Right ventricle myocardium superior (tissue), 1 donor: ENCODE results near the gene TUBA1A. TPM values are rescaled to one million over a fixed set of nuclear protein-coding genes. Genes with fewer than 3 reads are reported as not detected.
"Not testable (repeated sequence)": the region's sequence is repeated elsewhere in the genome, so short reads cannot be mapped to it uniquely, and the experiment has no call there.

Experiments used
- ATAC-seq: fragments of 200-7000 bp; cut with Tn5 transposase; one replicate; pipeline ENCODE4 v1.9.1; 2020; ENCODE audit warnings: mild to moderate bottlenecking; ENCODE audit not compliant: poor library complexity
- DNase-seq: peaks from one replicate; pipeline ENCODE4 v3.0.0-alpha.2; 2020
- intact Hi-C: fragments of 100-400 bp; cut with DNase I; formaldehyde crosslinking; loops from one replicate; pipeline ENCODE4 v1.11.2; 2022
- total RNA-seq: library from RNA; stranded (reverse); fragmentation: NEBNext Ultra II Directional; extraction: Animal tissue kit (Norgen Biotek cat#: 25700); gene quantifications from one replicate; pipeline ENCODE4 v1.2.1, GENCODE V29; 2021
- donor health status: DM: no; HTN: yes; CAD: no; lungs with severe emphysema.

TUBA1A gene
- total RNA-seq, 1 donor from 2014 or later, result 88.1 TPM

GRCh38 chr12:49208676-49209075 is 19.8 kb upstream of the TUBA1A start:
- ATAC-seq (no peak), DNase-seq (no peak)
- intact Hi-C loops, result no loop called here

- DNase-seq, result no peak
- ATAC-seq, result no peak
- intact Hi-C loops, result no loop called here
These were observed 19.3 kb upstream of the TUBA1A start for GRCh38 chr12:49208146-49208545.

- ATAC-seq (no peak), DNase-seq (no peak)
These were observed 17.5 kb upstream of the TUBA1A start for GRCh38 chr12:49206389-49206788.

GRCh38 chr12:49201595-49202295 is 12.9 kb upstream of the TUBA1A start:
- intact Hi-C loops, result no loop called here
- ATAC-seq, result peak; percentile 77

More at GRCh38 chr12:49206389-49206788, 17.5 kb upstream of the TUBA1A start:
- intact Hi-C loops, result no loop called here

GRCh38 chr12:49200919-49201594 is 12.2 kb upstream of the TUBA1A start:
- DNase-seq, result no peak
- intact Hi-C loops, result no loop called here
- ATAC-seq, result peak; percentile 87

More at GRCh38 chr12:49201595-49202295, 12.9 kb upstream of the TUBA1A start:
- no peak for DNase-seq

- DNase-seq, result peak; percentile 59
- intact Hi-C loops, result no loop called here
- ATAC-seq, result no peak
These were observed 9.7 kb upstream of the TUBA1A start for GRCh38 chr12:49198431-49199155.

- intact Hi-C loops, result no loop called here
- no peak for ATAC-seq
- DNase-seq, result no peak
These were observed 8.4 kb upstream of the TUBA1A start for GRCh38 chr12:49197256-49197655.

GRCh38 chr12:49195736-49196135 is 6.9 kb upstream of the TUBA1A start:
- intact Hi-C loops, result no loop called here
- DNase-seq, result no peak
- ATAC-seq, result peak; percentile 55

GRCh38 chr12:49193746-49194145 is 4.9 kb upstream of the TUBA1A start:
- intact Hi-C loops, ATAC-seq: not testable (repeated sequence)

GRCh38 chr12:49191498-49191897 is 2.6 kb upstream of the TUBA1A start:
- ATAC-seq, intact Hi-C loops, DNase-seq: not testable (repeated sequence)

More at GRCh38 chr12:49193746-49194145, 4.9 kb upstream of the TUBA1A start:
- not testable (repeated sequence) for DNase-seq

GRCh38 chr12:49190974-49191373 is 2.1 kb upstream of the TUBA1A start:
- intact Hi-C loops, result no loop called here
- no peak for ATAC-seq
- no peak for DNase-seq

- no peak for ATAC-seq
- intact Hi-C loops, result loop anchor here (2.0 kb wide), 2 partner anchors 45 to 59 kb away; partner anchors contain the start of gene TUBA1B
These were observed 1.1 kb upstream of the TUBA1A start for GRCh38 chr12:49189731-49190716.

GRCh38 chr12:49188201-49188915 is 522 bp downstream of the TUBA1A start:
- intact Hi-C loops, result loop anchor here (2.0 kb wide), 2 partner anchors 46 to 58 kb away; partner anchors contain the start of gene TUBA1B
- peak; percentile 88 for ATAC-seq
- DNase-seq, result peak; percentile 94

More at GRCh38 chr12:49189731-49190716, 1.1 kb upstream of the TUBA1A start:
- no peak for DNase-seq

- peak; percentile 66 for DNase-seq
- ATAC-seq, result peak; percentile 46
- intact Hi-C loops, result no loop called here
These were observed 1.7 kb downstream of the TUBA1A start for GRCh38 chr12:49187184-49187583.

GRCh38 chr12:49186307-49186706 is 2.6 kb downstream of the TUBA1A start:
- ATAC-seq, intact Hi-C loops, DNase-seq: not testable (repeated sequence)

GRCh38 chr12:49184697-49185096 is 4.2 kb downstream of the TUBA1A start:
- intact Hi-C loops, ATAC-seq: not testable (repeated sequence)

GRCh38 chr12:49183214-49183950 is 5.5 kb downstream of the TUBA1A start:
- ATAC-seq, DNase-seq, intact Hi-C loops: not testable (repeated sequence)

More at GRCh38 chr12:49184697-49185096, 4.2 kb downstream of the TUBA1A start:
- DNase-seq, result not testable (repeated sequence)
